VCaP (cell line): ENCODE measurements around the gene CRISPLD2.

Experiments
- H3K27ac ChIP-seq: fragments of 450-650 bp; 2 replicates; pipeline ENCODE4 v1.5.1; 2017
- TF ChIP-seq, protein P1 (sequence below): fragments of 450-650 bp; conservative IDR thresholded peaks from 2 replicates; pipeline ENCODE4 v1.5.1; 2017; ENCODE audit warnings: mild to moderate bottlenecking, moderate library complexity

The CRISPLD2 gene

GRCh38 chr16:84790301-84790700 is 29.5 kb upstream of the CRISPLD2 start:
- TF ChIP-seq, protein P1, sequence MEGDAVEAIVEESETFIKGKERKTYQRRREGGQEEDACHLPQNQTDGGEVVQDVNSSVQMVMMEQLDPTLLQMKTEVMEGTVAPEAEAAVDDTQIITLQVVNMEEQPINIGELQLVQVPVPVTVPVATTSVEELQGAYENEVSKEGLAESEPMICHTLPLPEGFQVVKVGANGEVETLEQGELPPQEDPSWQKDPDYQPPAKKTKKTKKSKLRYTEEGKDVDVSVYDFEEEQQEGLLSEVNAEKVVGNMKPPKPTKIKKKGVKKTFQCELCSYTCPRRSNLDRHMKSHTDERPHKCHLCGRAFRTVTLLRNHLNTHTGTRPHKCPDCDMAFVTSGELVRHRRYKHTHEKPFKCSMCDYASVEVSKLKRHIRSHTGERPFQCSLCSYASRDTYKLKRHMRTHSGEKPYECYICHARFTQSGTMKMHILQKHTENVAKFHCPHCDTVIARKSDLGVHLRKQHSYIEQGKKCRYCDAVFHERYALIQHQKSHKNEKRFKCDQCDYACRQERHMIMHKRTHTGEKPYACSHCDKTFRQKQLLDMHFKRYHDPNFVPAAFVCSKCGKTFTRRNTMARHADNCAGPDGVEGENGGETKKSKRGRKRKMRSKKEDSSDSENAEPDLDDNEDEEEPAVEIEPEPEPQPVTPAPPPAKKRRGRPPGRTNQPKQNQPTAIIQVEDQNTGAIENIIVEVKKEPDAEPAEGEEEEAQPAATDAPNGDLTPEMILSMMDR: no peak
- H3K27ac ChIP-seq: no peak overlapping the region

DNA sequence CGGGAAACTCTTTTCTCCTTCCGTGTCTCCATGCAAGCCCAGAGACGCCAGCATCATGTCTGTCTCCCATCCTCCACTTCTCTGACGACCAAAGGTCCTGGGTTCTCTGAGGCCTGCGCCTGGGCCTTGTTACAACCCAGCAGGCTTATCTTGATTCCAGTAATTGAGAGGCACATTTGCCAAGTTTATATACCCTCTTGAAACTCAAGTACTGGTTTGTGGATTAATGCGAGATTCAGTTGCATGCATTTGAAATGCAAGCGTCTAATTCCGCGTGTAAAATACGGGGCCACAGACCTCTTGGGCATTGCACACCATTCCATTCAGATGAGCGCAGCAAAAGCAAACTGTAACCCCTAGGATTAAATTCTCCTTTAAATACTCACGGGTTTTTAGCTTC is 28.7 kb upstream of the CRISPLD2 start:
- H3K27ac ChIP-seq: no peak overlapping the region
- TF ChIP-seq, protein P1: no peak

DNA sequence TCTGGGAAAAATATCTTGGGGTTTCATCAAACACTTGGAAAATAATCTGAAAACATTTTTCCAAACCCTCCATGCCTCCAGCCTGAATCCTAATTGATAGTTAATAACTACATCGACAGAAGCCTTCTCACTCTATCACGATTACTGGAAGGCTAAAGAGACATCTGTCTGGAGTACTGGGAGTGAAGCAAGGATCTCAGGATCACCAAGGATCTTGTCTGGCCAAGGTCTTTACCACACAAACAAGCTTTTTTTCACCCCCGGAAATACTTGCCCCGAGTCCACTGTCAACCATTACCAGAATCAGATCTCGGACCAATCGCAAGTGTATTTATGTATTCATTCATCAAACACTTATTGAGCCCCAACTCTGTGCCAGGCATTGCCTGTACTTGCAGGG is 28.3 kb upstream of the CRISPLD2 start:
- TF ChIP-seq, protein P1: no peak
- H3K27ac ChIP-seq: no peak overlapping the region

- TF ChIP-seq, protein P1: no peak
- no peak overlapping the region for H3K27ac ChIP-seq
Measured at GRCh38 chr16:84794186-84794585, 25.6 kb upstream of the CRISPLD2 start.

- TF ChIP-seq, protein P1: no peak
- no peak overlapping the region for H3K27ac ChIP-seq
Measured at GRCh38 chr16:84794626-84795025, 25.2 kb upstream of the CRISPLD2 start.

DNA sequence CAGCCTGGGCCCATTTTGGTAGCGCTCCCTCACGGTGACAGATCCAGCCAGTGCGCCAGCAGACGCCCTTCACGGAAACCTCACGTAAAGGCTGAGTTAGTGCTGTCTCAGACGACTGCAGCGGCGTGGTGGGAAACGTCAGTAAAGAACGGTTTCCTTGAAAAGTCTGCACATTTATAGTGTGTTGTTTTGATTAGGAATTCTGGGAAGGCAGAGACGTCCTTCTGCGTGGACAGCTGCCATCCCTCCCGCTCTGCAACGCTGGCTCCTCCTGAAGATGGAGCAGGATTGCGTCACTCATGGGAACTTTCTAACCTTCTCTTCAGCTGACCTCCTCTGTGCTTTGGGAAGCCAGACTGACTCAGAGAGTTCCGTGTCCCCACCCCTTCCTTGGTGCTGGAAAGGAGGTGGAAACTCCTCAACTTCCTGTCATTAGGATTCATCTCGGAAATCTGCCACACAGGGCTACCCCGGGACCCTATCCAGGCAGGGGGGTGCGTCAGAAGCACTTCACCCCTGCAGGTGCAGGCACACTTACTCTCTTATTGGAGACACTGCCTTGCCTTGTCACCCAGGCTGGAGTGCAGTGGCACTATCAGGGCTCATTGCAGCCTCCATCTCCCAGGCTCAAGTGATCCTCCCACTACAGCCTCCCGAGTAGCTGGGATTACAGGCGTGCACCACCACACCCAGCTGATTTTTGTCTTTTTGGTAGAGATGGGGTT is 24.3 kb upstream of the CRISPLD2 start:
- TF ChIP-seq, protein P1: no peak
- H3K27ac ChIP-seq: no peak overlapping the region

DNA sequence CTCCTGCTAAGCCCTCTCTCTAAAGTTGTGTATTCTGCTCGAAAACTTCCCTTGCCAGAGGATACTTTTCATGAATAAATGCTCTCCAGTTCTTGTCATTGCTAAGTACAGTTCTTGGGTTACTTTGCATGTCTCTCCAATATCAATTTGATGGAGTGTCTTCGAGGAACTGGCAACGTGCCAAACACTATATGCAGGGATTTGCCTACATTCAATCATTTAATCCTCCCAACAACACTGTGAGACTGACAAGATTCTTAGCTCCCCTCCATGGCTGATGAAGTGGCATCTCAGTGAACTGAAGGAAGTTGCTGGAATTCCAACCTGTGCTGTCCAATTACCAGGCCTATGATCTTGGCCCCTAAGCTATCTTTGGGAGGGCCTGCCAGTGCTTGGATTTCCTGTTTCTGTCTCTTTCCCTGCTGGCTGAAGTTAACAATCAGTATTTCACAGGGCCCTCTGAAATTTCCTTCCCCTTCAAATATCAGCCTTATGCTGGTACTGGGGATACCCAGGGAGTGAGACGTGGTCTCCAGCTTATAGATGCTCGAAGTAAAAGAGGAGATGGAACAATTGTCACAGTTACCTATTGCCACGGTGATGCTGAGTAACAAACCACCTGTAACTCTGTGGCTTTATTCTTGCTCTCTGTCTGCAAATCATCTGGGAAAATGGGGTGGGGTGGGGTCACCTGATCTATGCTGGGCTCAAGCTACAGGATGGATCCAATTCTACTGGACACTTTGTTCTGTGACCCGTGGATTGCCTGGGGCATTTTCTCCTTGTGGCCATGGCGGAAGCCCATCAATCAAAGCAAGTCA is 19.4 kb upstream of the CRISPLD2 start:
- TF ChIP-seq, protein P1: no peak
- no peak overlapping the region for H3K27ac ChIP-seq
